ENCODE measurements around the gene UBFD1. TPM values are rescaled to one million over a fixed set of nuclear protein-coding genes. Genes with fewer than 3 reads are reported as not detected.

UBFD1 gene
- total and polyA plus RNA-seq, 3 donors from 2014 or later = 76.8 to 275 (median 269) TPM

GRCh38 chr16:23519282-23519681 is 38.2 kb upstream of the UBFD1 start:
- Histone ChIP-seq H3K27me3 (no peaks in the 10 kb centered on the region), H3K27ac (no peak overlapping the region), H3K4me1 (no peaks in the 10 kb centered on the region), H3K4me3 (no peak overlapping the region), H3K36me3 (ENCODE audit: low read depth, missing control alignments) (no peaks in the 10 kb centered on the region), H3K9me3 (no peaks in the 10 kb centered on the region)
- intact Hi-C loops (cut with DNase I; ENCODE audit: low total_unique reads) = no loop called here
- no peak for DNase-seq
- 91 to 93% methylated on average over 4 to 5 of the region's 5 CpGs for WGBS, 2 donors
- TF ChIP-seq POLR2A (IDR thresholded peaks at IDR 0.05) (no peak), CTCF (IDR thresholded peaks at IDR 0.05) (no peak)

GRCh38 chr16:23520500-23520899 is 37.0 kb upstream of the UBFD1 start:
- DNase-seq = no peak
- TF ChIP-seq CTCF (IDR thresholded peaks at IDR 0.05) = no peak
- no peak for TF ChIP-seq POLR2A (IDR thresholded peaks at IDR 0.05)
- no peaks in the 10 kb centered on the region for H3K27me3 ChIP-seq
- intact Hi-C loops (cut with DNase I; ENCODE audit: low total_unique reads) = no loop called here
- H3K36me3 ChIP-seq (ENCODE audit: low read depth, missing control alignments) = no peaks in the 10 kb centered on the region
- WGBS, 2 donors = 86 to 88% methylated on average over 4 of the region's 4 CpGs
- no peak overlapping the region for H3K27ac ChIP-seq
- H3K4me1 ChIP-seq = no peaks in the 10 kb centered on the region
- no peaks in the 10 kb centered on the region for H3K9me3 ChIP-seq
- H3K4me3 ChIP-seq = no peak overlapping the region

GRCh38 chr16:23521037-23521743 is 36.3 kb upstream of the UBFD1 start:
- WGBS, 2 donors = 91 to 95% methylated on average over 3 to 4 of the region's 4 CpGs
- DNase-seq = no peak
- Histone ChIP-seq H3K9me3 (no peaks in the 10 kb centered on the region), H3K36me3 (ENCODE audit: low read depth, missing control alignments) (no peaks in the 10 kb centered on the region), H3K27ac (no peak overlapping the region), H3K27me3 (no peaks in the 10 kb centered on the region), H3K4me1 (no peaks in the 10 kb centered on the region), H3K4me3 (no peak overlapping the region)
- TF ChIP-seq POLR2A (IDR thresholded peaks at IDR 0.05) = no peak
- no peak for TF ChIP-seq CTCF (IDR thresholded peaks at IDR 0.05)
- intact Hi-C loops (cut with DNase I; ENCODE audit: low total_unique reads) = no loop called here

GRCh38 chr16:23521965-23522364 is 35.6 kb upstream of the UBFD1 start:
- H3K36me3 ChIP-seq (ENCODE audit: low read depth, missing control alignments) = no peaks in the 10 kb centered on the region
- H3K4me1 ChIP-seq = no peaks in the 10 kb centered on the region
- no peak overlapping the region for H3K4me3 ChIP-seq
- DNase-seq = no peak
- no peaks in the 10 kb centered on the region for H3K9me3 ChIP-seq
- H3K27me3 ChIP-seq = no peaks in the 10 kb centered on the region
- TF ChIP-seq CTCF (IDR thresholded peaks at IDR 0.05) (no peak), POLR2A (IDR thresholded peaks at IDR 0.05) (no peak)
- no peak overlapping the region for H3K27ac ChIP-seq
- 91 to 96% methylated on average over 4 of the region's 4 CpGs for WGBS, 2 donors
- intact Hi-C loops (cut with DNase I; ENCODE audit: low total_unique reads) = no loop called here

- H3K4me1 ChIP-seq = no peaks in the 10 kb centered on the region
- H3K36me3 ChIP-seq (ENCODE audit: low read depth, missing control alignments) = no peaks in the 10 kb centered on the region
- no peaks in the 10 kb centered on the region for H3K27me3 ChIP-seq
- no peak for TF ChIP-seq POLR2A (IDR thresholded peaks at IDR 0.05)
- no peak for TF ChIP-seq CTCF (IDR thresholded peaks at IDR 0.05)
- intact Hi-C loops (cut with DNase I; ENCODE audit: low total_unique reads) = no loop called here
- no peak overlapping the region for H3K4me3 ChIP-seq
- no peaks in the 10 kb centered on the region for H3K9me3 ChIP-seq
- H3K27ac ChIP-seq = no peak overlapping the region
- 87 to 88% methylated on average over 6 of the region's 6 CpGs for WGBS, 2 donors
- DNase-seq = no peak
Measured at GRCh38 chr16:23523321-23523720, 34.2 kb upstream of the UBFD1 start.
